OCI-LY7 (cell line): ENCODE results near the gene GPRC5D. TPM values are rescaled to one million over a fixed set of nuclear protein-coding genes. Genes with fewer than 3 reads are reported as not detected.

ENCODE experiments used
- BruUV-seq: library from RNA; stranded (reverse); fragments of 400-500 nt; replicated peaks from 2 replicates; lab custom pipeline; 2021; lab: Mats Ljungman, UMichigan
- CTCF ChIA-PET: fragments of 300-600 bp; sonication (Branson Sonifier 250); formaldehyde crosslinking; loops from one replicate; lab custom pipeline; 2022; ENCODE audit warnings: antibody characterized with exemption; ENCODE audit not compliant: unreplicated experiment; lab: Charles Lee
- POLR2A ChIA-PET: fragments of 300-600 bp; sonication (Branson Sonifier 250); formaldehyde crosslinking; loops from one replicate; lab custom pipeline; 2022; ENCODE audit warnings: antibody characterized with exemption; lab: Charles Lee
- DNase-seq: peaks from one replicate; pipeline ENCODE4 v3.0.0-alpha.2; 2015; ENCODE audit warnings: low spot score
- H2AFZ ChIP-seq: fragments of 200-600 bp; sonication (generic), shearing (Covaris generic); 2 replicates; pipeline ENCODE4 v1.6.1; 2014; ENCODE audit warnings: mild to moderate bottlenecking, antibody characterized with exemption, low read length, moderate library complexity
- H3K27ac ChIP-seq: fragments of 200-600 bp; sonication (generic); 2 replicates; pipeline ENCODE4 v1.5.1; 2014; ENCODE audit warnings: mixed run types, low read depth, mild to moderate bottlenecking, moderate library complexity, low read length, inconsistent platforms; ENCODE audit not compliant: poor library complexity, severe bottlenecking
- H3K36me3 ChIP-seq: fragments of 200-600 bp; sonication (generic); 2 replicates; pipeline ENCODE4 v1.6.1; 2014; ENCODE audit warnings: mild to moderate bottlenecking, antibody characterized with exemption, low read length, moderate library complexity, mixed read lengths; ENCODE audit not compliant: insufficient read depth
- H3K4me1 ChIP-seq: fragments of 200-600 bp; sonication (generic); 2 replicates; pipeline ENCODE4 v1.5.1; 2014; ENCODE audit warnings: mild to moderate bottlenecking, low read length; ENCODE audit not compliant: insufficient read depth, poor library complexity, severe bottlenecking
- H3K4me2 ChIP-seq: fragments of 200-600 bp; sonication (generic); 2 replicates; pipeline ENCODE4 v1.6.1; 2014; ENCODE audit warnings: mild to moderate bottlenecking, low read length
- H3K4me3 ChIP-seq: fragments of 200-600 bp; sonication (generic); 2 replicates; pipeline ENCODE4 v1.5.1; 2014; ENCODE audit warnings: mild to moderate bottlenecking, low read depth, low read length; ENCODE audit not compliant: poor library complexity, severe bottlenecking
- H3K79me2 ChIP-seq: fragments of 200-600 bp; sonication (generic); 2 replicates; pipeline ENCODE4 v1.6.1; 2016; ENCODE audit warnings: low read depth, mild to moderate bottlenecking, low read length, moderate library complexity, mixed read lengths; ENCODE audit not compliant: insufficient read depth
- H3K9me2 ChIP-seq: fragments of 200-600 bp; sonication (generic); 2 replicates; pipeline ENCODE4 v1.6.1; 2016; ENCODE audit warnings: mild to moderate bottlenecking, low read length, mixed read lengths; ENCODE audit not compliant: insufficient read depth
- H3K9me3 ChIP-seq: fragments of 200-600 bp; sonication (generic); 2 replicates; pipeline ENCODE4 v1.6.1; 2014; ENCODE audit warnings: mild to moderate bottlenecking, mixed run types, low read length, mixed read lengths
- H4K20me1 ChIP-seq: fragments of 200-600 bp; sonication (generic); 2 replicates; pipeline ENCODE4 v1.6.1; 2014; ENCODE audit warnings: mild to moderate bottlenecking, antibody characterized with exemption, low read length, moderate library complexity, mixed read lengths; ENCODE audit not compliant: insufficient read depth
- CTCF ChIP-seq: fragments of 200-600 bp; sonication (generic); conservative IDR thresholded peaks from 2 replicates; pipeline ENCODE4 v1.5.1; 2014; ENCODE audit warnings: mild to moderate bottlenecking, antibody characterized with exemption, low read length, moderate library complexity, mixed read lengths
- EZH2phosphoT487 ChIP-seq: fragments of 200-600 bp; sonication (generic); IDR thresholded peaks from 2 replicates; pipeline ENCODE4 v1.6.1; 2018; ENCODE audit warnings: low read depth, borderline replicate concordance, mild to moderate bottlenecking, mixed run types, antibody characterized with exemption, low read length, moderate library complexity, mixed read lengths
- intact Hi-C: fragments of 100-400 bp; cut with micrococcal nuclease; formaldehyde crosslinking; loops from one replicate; pipeline ENCODE4 v1.10.0; 2022; ENCODE audit not compliant: unreplicated experiment
- total RNA-seq, 2 experiments: library from RNA; depleted of rRNA in 1 of 2; stranded (reverse); fragments of >200 nt in 1 of 2; shearing (Covaris generic) in 1 of 2; gene quantifications; 2 replicates each; pipeline ENCODE4 v1.2.3, GENCODE V29; 2014 to 2022

Gene GPRC5D
- total RNA-seq, 2 experiments from 2014 or later, result not detected

- no peak overlapping the region for H3K4me2 ChIP-seq
- no peaks in the 10 kb centered on the region for H3K9me3 ChIP-seq
- no peaks in the 10 kb centered on the region for H3K36me3 ChIP-seq
- no peaks in the 10 kb centered on the region for H3K4me1 ChIP-seq
- H3K9me2 ChIP-seq, result no peaks in the 10 kb centered on the region
- H2AFZ ChIP-seq, result no peak overlapping the region
- DNase-seq, result no peak
- intact Hi-C loops, result no loop called here
- ChIA-PET POLR2A (no interaction called here), CTCF (no interaction called here)
- H3K4me3 ChIP-seq, result no peak overlapping the region
- no peaks in the 10 kb centered on the region for H3K79me2 ChIP-seq
- H3K27ac ChIP-seq, result no peak overlapping the region
- H4K20me1 ChIP-seq, result no peaks in the 10 kb centered on the region
- TF ChIP-seq CTCF, result no peak
- TF ChIP-seq EZH2phosphoT487, result no peak
- no TSS peak for BruUV-seq
These were observed 13.4 kb downstream of the GPRC5D start for GRCh38 chr12:12938541-12938940.

- intact Hi-C loops, result no loop called here
- no peak overlapping the region for H3K27ac ChIP-seq
- DNase-seq, result no peak
- no peaks in the 10 kb centered on the region for H3K36me3 ChIP-seq
- TF ChIP-seq CTCF, result no peak
- no peak for TF ChIP-seq EZH2phosphoT487
- H3K9me3 ChIP-seq, result no peaks in the 10 kb centered on the region
- H3K4me2 ChIP-seq, result no peak overlapping the region
- H3K4me3 ChIP-seq, result no peak overlapping the region
- POLR2A ChIA-PET, result no interaction called here
- no peak overlapping the region for H2AFZ ChIP-seq
- H3K79me2 ChIP-seq, result no peaks in the 10 kb centered on the region
- no peaks in the 10 kb centered on the region for H4K20me1 ChIP-seq
- BruUV-seq, result no TSS peak
- no peaks in the 10 kb centered on the region for H3K4me1 ChIP-seq
- CTCF ChIA-PET, result no interaction called here
- no peaks in the 10 kb centered on the region for H3K9me2 ChIP-seq
These were observed 14.9 kb downstream of the GPRC5D start for GRCh38 chr12:12936983-12937491.

GRCh38 chr12:12934556-12934955 lies 17.4 kb downstream of the GPRC5D start:
- no peaks in the 10 kb centered on the region for H3K9me3 ChIP-seq
- no peaks in the 10 kb centered on the region for H3K9me2 ChIP-seq
- no peaks in the 10 kb centered on the region for H4K20me1 ChIP-seq
- POLR2A ChIA-PET, result no interaction called here
- no peak overlapping the region for H2AFZ ChIP-seq
- intact Hi-C loops, result no loop called here
- no peak overlapping the region for H3K27ac ChIP-seq
- CTCF ChIA-PET, result no interaction called here
- H3K4me3 ChIP-seq, result no peak overlapping the region
- no peaks in the 10 kb centered on the region for H3K36me3 ChIP-seq
- H3K4me2 ChIP-seq, result no peak overlapping the region
- no peaks in the 10 kb centered on the region for H3K4me1 ChIP-seq
- no peaks in the 10 kb centered on the region for H3K79me2 ChIP-seq
- no peak for DNase-seq
- BruUV-seq, result no TSS peak
- TF ChIP-seq CTCF, result no peak
- no peak for TF ChIP-seq EZH2phosphoT487
